Renal cortex interstitium (tissue), 11 donors: ENCODE measurements around the gene ZNF638. TPM values are rescaled to one million over a fixed set of nuclear protein-coding genes. Genes with fewer than 3 reads are reported as not detected.
"Not testable (repeated sequence)": the region's sequence is repeated elsewhere in the genome, so short reads cannot be mapped to it uniquely, and the experiment has no call there.

Source experiments
- DNase-seq, 11 donors: peaks; one replicate each; pipeline ENCODE4 v3.0.0-alpha.2; 2013; ENCODE audit warnings: low read depth in 9 of 11, low spot score in 4 of 11; ENCODE audit errors: extremely low read depth in 1 of 11
- polyA plus RNA-seq, 3 donors: library from polyadenylated mRNA; unstranded; fragments of 120-200 nt; gene quantifications; one replicate each; pipeline ENCODE4 v1.2.1, GENCODE V29; 2013; ENCODE audit not compliant: insufficient read length in 3 of 3

ZNF638 gene
- polyA plus RNA-seq, 3 donors = 188 to 231 (median 227) TPM

DNA sequence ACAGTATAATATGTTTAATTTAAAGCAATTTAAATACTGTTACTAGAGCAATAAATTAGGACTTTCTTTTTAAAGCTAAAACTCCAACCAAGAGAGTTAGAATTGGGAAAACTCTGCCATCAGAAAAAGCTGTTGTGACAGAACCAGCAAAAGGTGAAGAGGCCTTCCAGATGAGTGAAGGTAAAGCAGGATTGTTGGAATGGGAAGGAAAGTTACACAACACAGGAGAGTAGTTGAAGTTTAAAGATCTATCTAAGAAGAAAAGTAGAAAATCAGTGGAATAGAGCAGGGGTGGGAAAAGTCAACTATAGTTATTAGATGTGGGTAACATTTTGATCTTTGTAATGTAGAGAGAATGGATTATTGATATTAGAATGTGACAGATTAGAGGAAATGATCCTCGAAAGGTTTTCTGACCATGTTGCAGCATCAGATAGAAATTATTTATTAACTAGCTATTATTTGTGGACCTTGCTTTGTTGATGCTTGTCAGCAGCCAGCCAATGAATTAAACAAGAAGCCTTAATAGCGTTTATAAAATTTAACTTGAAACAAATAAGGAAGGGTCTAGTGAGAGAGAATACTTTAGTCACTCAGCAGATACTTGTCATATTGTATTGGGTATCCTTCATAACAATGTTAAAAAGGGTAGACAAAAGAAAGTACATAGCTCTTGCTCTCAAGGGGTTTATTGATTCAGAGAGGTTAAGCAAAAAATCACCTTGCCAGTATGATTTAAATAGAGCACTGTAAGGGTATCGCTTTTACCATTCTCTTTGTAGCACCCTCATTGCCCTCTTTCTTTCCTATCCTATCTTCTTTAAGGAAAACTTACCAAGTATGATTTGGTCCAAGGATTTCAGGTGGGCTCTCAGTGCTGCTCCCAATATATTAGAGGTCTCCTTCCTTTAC lies 97.1 kb downstream of the ZNF638 start:
- no peak for DNase-seq

DNA sequence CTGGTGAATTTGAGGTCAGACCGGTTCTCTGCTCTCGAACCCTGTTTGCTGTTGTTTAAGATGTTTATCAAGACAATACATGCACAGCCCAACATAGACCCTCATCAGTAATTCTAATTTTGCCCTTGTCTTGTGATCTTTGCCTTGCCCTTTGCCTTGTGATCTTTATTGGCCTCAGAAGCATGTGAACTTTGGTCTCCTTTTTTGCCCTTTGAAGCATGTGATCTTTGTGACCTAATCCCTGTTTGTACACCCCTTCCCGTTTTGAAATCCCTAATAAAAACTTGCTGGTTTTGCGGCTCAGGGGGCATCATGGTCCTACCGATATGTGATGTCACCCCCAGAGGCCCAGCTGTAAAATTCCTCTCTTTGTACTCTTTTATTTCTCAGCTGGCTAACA lies 113.6 kb downstream of the ZNF638 start:
- DNase-seq = not testable (repeated sequence)

DNA sequence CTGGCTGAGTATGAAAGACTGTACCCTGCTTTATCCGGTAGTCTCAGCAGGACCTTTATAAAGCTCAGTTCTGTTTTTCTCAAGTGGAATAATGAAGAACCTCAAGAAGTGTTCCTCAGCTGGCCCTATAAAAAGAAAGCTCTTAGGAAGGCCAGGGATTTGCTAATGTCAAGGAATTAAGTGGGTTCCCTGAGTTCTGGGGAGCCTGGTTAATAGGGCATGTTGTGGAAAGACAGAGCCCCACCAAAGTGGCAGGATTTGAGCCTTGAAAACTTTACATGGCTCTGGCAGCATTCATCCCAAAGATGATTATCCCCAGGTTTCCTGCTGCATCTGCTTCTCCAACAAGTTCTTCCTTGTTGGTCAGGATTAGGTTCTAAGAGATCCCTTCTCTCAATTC lies 114.9 kb downstream of the ZNF638 start:
- DNase-seq = no peak

DNA sequence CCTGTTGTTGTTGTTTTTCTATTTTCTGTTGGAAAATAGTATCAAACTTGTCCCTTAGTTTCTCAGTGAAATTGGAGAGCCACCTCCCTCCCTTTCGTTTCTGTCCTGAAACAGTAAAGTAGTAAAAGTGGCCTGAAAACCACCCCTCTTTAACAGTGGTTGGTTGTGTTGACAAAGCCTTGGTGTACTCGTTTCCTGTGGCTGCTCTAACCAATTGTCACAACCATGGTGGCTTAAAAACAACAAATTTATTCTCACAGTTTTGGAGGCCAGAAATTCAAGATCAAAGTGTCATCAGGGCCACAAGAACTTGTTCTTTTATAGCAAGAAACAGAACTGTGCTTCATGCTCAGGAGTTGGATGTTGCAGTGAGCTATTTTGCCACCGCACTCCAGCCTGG lies 117.8 kb downstream of the ZNF638 start:
- no peak for DNase-seq

DNA sequence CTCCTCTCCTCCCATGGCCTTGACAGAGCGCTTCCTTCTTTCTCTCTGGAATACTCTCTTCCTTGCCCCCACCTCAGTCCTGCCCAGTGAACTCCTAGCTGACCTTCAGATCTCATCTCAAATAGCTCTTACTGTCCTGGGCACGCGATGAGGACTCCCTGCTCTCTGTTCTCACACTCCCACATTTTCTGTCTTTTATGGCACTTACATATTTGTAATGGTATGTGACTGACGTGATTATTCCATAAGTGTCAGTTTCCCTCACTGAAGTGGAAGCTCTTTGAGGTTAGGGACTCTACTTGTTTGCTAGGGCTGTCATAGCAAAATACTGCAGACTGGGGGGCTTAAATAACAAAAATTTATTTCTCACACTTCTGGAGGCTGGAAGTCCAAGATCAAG lies 120.1 kb downstream of the ZNF638 start:
- DNase-seq = no peak

DNA sequence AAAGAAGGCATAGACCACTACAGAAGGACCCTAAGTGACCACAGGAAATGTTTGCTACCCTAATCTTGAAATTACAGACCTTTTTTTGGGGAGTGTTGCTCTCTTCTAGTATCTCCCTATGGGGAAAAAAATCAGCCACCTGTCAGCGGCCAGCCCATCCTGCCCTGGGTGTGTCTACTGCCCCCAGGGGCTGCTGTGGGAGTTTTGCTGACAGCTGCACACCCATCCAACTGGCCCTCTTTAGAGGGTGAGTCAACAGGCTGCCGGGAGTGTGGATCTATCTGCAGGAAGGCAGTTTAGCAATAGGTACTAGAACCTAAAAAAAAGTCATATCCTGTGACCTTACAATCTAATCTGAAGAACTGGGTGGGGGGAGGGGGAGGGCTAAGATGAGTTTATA lies 121.0 kb downstream of the ZNF638 start:
- no peak for DNase-seq

DNA sequence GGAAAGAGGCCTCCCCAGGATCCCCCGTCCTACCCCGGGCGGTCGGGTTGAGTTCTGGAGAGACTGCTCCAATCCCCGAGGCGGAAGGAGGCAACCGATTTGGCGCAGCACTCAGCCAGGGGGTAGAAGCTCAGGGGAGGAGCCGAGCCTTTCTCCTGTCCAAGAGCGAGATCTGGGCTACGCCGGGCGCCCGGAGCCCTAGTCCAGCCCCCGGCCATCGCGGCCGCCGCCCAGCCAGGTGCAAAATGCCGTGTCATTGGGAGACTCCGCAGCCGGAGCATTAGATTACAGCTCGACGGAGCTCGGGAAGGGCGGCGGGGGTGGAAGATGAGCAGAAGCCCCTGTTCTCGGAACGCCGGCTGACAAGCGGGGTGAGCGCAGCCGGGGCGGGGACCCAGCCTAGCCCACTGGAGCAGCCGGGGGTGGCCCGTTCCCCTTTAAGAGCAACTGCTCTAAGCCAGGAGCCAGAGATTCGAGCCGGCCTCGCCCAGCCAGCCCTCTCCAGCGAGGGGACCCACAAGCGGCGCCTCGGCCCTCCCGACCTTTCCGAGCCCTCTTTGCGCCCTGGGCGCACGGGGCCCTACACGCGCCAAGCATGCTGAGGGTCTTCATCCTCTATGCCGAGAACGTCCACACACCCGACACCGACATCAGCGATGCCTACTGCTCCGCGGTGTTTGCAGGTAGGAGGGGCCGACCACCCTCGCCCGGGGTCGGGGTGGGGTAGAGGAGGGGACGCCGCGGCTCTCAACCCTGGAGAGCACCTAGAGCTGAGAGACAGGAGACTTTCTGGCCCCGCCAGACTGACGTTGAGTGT lies 122.0 kb downstream of the ZNF638 start, which contains the start of gene DYSF:
Gene DYSF (plus strand): TSS at position 158 of the 817 bp plus-strand sequence.
- peak in 3 of 11 donors; percentile 31 to 48 (median 33) for DNase-seq

DNA sequence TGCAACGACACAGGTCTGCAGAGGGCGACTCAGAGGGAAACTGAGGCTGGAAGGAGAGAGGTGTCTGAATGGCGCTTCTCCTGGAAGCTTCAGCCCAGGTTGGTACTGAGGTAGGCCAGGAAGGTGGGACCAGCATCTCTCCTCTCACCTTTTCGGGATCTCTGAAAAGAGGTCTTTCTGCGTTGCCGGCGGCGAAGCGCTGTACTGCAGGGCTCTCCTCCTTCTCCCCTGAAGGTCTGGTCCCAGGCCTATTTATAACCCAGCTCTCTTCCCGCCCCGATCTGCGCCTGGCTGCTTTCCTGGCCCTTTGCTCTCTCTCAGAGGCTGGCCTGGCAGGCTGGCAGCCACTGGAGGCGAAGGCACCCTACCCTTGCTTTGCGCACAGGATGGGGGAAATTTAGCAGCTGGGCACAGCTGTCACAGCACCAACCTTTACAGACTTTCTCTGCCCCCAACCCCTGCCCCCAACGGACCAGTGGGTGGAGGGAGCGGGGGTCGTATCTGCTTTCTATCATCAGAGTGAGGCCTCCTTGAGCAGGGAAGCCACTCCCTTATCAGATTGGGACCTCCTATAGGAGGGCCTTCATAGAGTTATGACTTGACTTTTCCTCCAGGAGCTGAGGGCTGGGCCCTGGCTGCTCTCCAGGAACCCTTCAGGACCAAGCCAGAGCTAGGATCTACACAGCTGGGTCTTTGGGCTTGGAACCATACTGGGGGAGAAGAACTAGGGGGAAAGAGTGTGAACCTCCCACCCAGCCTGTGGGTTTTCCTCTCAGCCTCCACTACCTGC lies 122.8 kb downstream of the ZNF638 start:
- DNase-seq = no peak

DNA sequence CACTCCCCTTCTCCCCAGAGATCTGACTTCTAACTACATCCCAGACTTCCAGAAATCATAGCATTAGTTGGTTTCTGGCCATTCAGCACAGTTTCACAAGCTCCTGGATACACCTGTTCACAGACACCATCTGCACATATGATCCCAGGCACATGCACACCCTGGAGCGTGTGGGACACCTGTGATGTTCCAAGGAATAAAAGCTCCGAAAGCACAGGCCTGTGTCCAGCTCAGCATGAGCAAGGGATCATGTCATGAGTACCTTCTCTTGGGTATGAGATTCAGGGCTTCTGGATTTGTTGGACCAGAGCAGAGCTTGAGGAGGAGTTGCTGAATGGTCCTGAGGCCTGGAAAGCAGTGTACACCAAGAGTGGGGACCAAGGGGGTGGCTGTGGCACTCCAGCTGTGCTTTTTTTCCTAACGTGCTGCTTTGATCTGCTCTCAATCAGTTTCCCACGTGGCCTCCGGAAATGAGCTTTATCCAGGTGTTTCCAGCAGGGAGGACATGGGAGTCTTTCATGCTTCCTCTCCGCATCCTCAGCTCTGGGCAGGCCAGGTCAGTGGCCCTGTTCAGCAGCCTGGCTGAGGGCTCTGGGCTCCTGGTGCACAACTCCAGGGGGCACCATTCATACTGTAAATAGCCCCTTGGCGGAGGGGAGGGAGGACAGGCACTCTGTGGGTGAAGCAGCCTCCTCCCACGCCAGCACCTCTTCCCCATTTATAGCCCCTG lies 123.6 kb downstream of the ZNF638 start:
- DNase-seq = no peak

DNA sequence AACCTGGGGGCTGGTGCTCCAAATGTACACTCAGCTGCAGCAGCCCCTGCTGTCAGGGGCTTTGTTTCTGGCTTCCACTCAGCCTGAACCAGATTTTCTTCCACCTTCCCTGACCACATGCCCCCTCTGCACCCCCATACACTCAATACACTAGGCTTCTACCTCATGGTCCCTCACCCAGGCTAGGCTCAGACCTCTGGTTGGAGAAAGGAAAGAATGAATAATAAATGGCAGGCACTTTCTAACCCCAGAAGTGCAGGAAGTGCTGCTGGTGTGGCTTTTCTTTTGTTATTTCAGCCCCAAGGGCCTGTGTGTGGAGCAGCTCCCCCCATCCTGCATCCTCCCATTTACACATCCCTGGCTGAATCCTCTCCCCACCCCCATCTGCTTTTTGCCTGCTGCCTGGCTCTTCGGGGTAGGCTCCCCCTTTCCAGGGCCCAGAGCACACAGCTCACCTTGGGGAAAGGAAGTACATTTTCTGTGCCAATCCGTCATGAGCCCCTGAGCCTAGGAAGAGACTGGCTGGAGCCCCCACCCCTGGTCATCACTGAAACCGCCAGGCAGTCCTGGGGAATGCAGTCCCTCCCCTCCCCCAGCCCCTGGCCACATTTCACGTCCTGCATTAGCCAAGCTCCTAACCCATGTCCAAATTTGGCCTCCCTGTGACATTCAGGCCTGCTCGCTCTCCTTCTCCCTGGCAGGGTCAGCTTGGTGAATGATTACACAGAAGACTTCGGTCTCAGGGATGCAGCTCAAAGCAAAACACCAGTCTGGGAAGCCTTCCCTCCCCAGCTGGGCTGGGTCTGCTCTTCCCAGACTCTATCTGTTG lies 124.4 kb downstream of the ZNF638 start:
- no peak for DNase-seq

DNA sequence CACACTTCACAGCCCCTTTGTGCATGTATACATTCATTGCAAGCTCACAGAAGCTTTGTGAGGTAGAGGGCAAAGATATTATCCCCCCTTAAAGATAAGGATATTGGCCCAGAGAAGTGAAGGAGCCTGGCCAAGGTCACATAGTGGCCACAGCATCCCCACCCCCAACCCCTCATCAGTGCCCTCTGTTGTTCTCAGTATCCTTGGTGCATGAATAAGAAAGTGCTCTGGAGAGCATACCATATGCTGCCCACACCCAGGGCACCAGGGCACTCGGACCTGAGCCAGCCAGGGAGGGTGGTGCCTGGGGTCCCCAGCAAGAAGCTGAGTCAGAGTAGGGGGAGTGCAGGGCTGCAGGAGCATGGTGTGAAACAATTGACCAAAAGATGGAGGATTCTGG lies 125.0 kb downstream of the ZNF638 start:
- DNase-seq = no peak

DNA sequence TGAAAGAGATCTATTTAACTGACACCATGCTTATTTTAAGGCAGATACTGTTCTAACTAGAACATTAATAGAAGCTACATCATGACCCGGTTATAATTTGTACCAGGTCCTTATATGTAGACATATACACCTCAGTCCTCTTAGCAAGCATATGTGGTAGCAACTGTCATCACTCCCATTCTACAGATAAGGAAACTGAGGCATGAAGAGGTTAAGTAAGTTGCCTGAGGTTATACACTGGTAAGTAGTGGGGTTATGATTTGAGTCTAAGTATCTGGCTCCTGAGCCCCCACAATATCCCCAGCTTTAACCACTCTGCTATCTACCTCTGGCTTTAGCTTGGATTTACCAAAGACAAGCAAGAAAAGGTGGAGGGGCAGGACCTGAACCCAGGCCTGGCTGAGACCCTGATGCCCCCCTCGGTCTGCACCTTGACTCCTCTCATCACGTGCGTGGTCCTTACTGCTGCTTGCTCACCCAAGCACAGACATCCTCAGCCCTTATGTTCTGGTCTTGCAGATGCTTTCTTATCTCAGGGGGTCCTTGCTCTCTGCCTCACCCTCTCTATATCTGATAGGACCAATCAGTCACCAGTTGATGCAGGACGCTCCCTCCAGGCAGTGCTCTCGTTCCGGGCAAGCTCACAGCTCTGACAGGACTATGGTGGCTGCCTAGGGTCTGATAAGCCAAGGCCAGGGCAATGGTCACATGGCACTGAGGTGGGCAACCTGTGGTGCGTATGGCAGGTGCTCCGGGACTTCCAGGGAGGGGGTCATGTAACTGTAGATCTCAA lies 125.7 kb downstream of the ZNF638 start:
- no peak for DNase-seq

DNA sequence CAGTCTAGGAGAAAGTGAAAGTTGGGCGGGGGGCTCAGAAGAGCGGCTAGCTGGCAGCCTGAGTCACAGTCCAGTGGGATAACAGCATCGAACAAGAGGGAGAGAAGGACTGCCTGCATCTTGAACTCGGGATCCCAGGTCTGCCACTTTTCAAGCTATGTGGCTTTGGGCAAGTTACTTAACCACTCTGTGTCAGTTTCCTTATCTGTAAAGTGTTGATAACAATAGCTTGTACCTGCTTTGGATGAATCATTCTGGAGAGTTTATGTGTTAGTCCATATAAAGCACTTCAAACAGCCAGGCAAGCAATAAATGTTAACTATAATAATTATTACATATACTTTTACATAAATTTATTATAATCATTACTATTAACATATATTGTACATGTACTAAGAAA lies 126.3 kb downstream of the ZNF638 start:
- DNase-seq = no peak

DNA sequence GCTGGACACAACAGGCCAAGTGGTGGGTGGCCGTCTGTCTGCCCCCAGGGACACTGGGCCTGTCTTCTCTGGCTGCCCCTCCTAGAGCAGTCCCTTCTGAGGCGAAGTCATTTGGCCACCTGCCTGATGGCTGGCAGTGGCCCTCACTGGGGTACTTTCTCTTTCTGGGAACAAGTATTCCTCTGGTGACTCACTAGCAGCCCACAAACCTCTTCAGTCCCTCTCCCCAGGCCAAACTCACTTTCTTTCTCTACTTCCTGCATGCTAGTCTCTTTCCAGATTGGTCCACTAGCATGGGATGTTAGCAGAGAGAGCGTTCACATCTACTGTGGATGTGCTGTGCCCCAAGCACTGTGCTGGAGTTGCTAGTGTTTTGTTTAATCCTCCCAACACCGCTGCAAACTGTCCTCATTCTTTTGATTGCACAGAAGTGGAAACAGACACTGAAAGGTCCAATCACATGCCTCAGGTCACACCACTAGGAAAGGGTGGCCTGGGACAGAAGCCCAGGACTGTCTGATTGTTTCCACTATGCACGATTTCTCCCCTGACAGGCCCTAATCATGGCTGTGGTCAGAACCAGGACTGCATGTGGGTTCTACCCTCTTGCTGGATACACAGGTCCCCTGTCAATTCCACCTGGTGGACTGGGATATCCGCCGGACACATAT lies 127.0 kb downstream of the ZNF638 start:
- DNase-seq = no peak

DNA sequence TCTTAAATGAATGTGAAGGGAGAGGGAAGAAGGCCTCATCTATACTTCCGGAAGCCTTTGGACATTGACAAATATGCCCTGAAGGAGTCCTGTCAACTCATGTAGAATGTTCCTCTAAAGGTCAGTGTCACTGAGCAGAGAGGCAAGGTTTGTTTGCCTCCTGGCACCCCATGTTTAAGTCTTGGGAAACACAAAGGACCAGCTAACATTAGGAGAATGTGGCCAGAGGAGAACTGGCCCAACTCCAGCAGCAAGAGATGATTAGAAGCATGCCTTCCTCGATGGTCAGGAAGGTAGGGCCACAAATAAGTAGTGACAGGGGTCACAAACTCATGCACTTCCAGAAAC lies 127.5 kb downstream of the ZNF638 start:
- no peak for DNase-seq

DNA sequence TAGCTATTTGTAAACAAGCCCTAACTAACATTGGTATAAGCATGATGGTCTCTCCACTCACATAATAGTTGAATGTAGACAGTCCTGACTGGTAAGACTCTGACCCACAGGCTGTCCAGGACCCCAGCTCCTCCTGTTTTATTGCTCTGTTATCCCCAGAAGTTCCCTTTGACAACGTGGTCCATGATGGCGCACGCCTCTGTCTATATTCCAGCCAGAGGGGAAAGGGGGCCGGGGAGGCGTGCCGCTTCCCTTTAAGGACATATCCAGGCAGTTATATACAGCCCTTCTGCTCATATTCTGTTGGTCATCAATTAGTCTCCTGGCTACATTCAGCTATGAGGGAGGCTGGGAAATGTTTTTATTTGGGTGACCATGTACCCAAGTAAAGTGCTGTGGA lies 128.5 kb downstream of the ZNF638 start:
- DNase-seq = no peak
